ENCODE measurements around the gene CES4A.
"Not testable (repeated sequence)": the region's sequence is repeated elsewhere in the genome, so short reads cannot be mapped to it uniquely, and the experiment has no call there.

CES4A gene

DNA sequence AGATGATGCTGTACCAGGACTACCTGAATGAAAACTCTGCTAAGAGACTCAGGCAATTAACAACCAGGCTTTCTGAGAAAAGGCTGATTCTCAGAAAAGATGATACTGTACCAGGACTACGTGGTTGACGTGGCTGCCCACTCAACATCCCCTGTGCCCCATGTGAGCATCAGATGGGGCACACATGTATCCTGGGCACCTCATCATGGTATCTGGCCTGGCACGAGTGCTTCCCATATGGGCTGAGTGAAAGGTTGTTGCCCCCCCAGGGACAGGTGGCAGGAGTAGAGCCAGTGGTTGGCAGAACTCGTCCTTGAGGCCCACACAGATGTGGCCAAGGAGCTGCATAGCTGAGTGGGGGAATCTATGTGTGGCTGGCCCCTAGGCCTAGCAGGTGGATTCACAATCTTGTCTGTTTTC, 3.5 kb upstream of the CES4A start:
- no peak for DNase-seq (ENCODE audit: low spot score)

DNA sequence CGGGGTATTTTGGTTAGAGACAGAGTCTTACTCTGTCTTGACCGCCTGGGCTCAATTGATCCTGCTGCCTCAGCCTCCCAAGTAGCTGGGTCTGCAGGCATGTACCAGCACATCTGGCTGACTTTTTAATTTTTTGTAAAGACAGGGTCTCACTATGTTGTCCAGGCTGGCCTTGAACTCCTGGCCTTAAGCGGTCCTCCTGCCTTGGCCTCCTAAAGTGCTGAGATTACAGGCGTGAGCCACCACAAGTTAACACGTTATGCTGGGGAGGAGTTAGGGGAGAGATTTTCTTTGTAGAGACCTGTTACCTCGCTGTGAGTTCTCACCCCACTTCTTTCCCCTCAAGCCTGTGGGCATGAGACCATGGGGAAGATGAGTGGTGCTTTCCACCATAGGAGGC, 1.8 kb upstream of the CES4A start:
- DNase-seq (ENCODE audit: low spot score): no peak

DNA sequence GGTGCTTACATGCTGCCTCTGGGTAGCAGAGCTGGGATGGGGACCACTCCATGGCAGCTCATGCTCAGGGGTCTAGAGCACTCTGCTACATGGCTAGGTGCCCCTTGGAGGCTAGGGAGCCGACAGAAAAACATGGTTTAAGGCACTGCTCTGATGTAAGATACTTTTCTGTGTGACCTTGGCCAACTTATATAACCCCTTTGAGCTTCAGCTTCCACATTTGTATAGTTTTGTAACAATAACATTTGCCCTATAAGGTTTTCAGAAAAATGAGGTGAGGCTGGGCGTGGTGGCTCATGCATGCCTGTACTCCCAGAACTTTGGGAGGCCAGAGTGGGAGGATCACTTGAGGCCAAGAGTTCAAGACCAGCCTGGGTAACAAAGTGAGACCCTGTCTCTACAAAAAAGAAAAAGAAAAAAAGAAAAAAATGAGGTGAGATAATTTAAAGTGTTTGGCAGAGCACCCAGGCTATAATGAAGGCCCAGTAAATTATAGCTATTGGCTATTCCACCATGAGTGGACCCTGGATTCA, 3.2 kb downstream of the CES4A start:
- DNase-seq (ENCODE audit: low spot score): no peak

DNA sequence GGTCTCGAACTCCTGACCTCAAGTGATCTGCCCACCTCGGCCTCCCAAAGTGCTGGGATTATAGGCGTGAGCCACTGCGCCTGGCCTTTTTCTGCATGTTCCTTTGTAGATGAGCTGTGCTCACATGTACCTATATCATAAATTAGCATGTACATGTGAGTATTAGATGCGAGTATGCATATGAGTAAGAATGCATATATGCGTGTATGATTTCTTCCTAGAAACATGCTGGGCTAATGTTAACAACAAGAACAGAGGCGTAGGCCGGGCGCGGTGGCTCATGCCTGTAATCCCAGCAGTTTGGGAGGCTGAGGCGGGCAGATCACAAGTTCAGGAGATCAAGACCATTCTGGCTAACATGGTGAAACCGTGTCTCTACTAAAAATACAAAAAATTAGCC, 5.2 kb downstream of the CES4A start:
- DNase-seq (ENCODE audit: low spot score): not testable (repeated sequence)

DNA sequence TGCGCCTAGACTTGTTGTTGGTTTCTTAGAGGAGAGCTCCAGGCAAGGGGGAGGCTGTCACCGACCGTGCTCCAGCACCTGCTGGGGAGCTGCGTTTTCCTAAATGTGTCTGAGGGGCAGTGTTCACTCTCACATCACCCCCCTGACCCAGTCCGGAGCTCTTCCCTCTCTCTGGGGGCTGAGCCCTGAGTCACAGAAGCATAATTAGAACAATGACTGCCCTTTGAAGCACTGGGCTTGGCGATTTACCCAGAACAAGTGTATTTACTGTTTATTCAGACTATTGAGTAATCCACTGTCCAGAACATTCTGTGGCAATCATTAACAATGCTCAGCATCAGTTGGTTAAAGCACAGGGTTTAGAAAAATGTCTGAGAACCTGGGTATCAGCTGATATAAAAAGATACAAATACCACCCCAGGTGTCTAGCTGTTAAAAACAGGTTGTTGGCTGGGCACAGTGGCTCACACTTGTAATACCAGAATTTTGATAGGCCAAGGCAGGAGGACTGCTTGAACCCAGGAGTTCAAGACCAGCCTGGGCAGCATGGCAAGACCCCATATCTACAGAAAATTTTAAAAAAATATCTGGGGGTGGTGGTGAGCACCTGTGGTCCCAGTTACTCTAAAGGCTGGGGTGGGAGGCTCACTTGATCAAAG, 8.1 kb downstream of the CES4A start:
- no peak for DNase-seq (ENCODE audit: low spot score)

DNA sequence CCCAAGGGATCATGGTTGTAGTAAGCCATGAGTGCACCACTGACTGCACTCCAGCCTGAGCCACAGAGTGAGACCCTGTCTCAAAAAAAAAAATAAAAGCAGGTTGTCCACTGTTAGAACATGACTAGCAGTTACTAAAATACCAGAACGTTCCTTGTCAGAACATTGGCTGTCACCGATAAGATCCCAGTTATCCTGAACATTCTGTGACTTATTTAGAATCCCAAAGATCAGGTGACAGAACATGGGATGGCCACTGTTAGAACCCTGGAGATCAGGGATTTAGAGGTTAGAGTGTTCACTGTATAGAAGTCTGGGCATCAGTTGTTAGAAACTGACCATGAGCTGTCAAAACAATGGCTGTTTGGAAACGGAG, 8.6 kb downstream of the CES4A start:
- no peak for DNase-seq (ENCODE audit: low spot score)

DNA sequence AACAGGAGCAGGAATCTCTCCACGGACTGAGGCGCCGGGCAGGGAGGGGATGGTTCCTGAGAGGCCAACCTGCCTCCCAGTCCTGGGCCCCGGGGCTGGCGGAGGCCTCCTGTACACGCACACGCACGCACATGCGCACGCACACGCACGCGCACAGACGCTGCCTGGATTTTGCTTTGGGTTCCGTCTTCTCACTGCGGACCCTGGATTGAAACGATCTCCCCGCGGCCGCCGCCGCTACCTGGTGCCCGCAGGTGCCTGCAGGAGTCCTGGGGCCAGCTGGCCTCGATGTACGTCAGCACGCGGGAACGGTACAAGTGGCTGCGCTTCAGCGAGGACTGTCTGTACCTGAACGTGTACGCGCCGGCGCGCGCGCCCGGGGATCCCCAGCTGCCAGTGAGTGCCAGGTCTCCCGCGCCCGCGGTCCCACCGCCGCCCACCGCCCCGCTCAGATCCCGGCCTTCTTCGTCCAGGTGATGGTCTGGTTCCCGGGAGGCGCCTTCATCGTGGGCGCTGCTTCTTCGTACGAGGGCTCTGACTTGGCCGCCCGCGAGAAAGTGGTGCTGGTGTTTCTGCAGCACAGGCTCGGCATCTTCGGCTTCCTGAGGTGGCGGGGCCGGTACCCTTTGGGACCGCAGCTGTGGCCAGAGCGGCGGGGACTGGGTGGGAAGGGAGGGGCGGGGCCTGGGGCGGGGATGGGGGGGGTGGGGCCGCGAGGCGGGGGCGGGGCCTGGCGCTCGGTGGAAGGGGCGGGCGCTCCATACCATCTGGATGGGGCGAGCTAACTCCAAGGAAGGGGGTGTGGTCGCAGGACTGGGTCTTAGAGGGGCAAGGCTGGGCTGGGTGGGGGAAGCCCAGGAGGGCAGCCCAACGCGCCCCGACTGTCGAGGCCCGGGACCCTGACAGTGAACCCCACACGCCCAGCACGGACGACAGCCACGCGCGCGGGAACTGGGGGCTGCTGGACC, 12.3 kb downstream of the CES4A start:
- DNase-seq (ENCODE audit: low spot score): peak; percentile 53

DNA sequence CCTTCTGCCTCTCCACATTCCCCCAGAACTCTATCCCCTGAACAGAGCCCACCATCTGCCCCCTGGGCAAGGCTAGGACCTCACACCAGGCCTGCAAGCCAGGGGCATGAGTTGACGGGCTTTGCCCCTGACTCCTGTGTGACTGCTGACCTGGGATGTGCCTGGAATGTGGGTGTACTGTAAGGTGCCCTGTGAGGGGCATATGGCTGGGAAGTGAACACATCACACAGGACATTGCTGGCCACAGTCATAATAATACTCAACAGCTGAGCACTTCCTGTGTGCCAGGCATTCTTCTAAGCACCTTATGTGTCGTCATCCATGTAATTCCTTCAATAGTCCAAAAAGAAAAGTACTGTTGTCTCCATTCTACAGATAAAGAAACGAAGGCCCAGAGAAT, 13.3 kb downstream of the CES4A start:
- no peak for DNase-seq (ENCODE audit: low spot score)

DNA sequence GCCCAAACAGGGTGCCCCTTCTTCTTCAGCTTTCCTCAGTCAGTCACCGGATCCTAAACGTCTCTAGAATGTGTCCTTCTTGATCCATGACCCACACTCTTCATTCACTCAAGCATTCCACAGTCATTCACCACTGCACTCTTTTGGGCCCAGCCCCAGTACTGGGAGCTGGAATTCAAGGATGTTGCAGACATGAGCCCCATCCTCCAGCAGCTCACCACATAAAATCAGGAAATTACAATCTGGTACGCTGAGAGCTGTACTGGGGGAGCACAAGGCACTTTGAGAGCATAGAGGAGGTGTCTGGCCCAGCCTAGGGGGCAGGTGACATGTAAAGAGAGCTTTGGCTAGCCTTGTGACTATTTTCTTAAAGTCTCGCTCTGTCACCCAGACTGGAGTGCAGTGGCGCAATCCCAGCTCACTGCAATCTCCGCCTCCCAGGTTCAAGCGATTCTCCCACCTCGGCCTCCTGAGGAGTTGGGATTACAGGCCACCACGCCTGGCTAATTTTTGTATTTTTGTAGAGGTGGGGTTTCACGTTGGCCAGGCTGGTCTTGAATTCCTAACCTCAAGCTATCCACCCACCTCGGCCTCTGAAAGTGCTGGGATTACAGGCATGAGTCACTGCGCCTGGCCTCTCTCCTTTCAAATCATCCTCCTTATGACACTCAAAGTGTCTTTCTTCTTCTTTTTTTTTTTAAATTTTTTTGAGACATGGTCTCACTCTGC, 18.7 kb downstream of the CES4A start:
- DNase-seq (ENCODE audit: low spot score): no peak

DNA sequence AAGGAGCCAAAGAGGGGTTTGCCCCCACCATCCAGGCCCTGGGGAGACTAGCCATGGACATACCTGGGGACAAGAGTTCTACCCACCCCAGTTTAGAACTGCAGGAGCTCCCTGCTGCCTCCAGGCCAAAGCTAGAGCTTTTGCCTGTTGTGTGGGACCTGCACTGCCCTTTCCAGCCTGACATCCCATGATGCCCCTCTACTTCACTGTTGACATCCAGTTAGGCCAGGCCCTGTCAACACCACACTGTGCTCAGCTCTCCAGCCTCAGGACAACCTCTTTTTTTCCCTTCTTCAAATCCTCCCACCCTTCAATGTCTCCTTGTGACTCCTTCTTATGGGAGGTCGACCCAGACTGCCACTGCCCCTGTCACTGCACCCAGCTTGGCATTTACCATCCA, 20.8 kb downstream of the CES4A start:
- no peak for DNase-seq (ENCODE audit: low spot score)

DNA sequence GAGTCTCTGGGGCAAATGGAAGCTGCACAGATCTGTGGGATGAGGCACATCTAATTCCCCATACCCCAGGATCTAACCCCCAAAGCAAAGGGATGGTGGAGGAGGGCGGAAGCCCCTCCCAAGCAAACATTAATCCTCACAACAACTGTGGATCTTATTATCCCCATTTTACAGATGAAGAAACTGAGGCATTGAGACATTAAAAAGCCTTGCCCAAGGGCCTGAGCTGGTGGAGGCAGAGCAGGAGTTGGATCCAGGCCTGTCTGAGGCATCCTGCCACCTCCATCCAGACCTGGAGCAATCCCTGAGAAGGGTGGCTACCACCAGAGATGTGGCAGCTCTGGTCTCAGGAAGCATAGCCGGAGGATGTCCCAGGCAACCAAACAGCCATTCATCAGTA, 22.9 kb downstream of the CES4A start:
- DNase-seq (ENCODE audit: low spot score): no peak

DNA sequence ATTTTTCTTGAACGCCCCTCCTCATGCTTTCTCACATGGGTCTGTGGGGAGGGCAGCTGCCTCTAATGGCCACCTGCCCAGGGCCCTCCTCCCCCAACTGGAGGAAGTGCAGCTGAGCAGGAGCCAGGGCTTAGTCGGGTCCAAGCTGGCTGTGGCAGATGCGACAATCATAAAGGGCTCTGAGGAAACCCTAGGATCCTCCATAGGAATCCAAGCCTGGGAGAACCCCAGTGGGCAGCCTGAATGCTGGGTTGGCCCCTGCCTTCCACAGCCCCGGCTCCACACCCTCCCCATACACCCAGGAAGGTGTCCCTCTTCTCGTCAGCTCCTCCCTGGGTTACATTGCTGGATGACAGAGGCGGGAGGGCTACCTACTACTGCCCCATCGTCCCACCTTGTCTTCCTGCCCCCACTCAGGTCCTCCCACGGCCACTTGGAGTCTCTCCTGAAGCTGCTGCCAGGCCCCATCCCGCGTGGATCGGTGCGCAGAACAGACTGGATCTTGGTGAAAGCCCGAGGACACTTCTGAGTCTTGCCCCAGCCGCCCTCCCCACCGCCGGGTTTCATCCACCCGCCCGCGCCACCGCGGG, 24.9 kb downstream of the CES4A start:
- DNase-seq (ENCODE audit: low spot score): peak; percentile 43

DNA sequence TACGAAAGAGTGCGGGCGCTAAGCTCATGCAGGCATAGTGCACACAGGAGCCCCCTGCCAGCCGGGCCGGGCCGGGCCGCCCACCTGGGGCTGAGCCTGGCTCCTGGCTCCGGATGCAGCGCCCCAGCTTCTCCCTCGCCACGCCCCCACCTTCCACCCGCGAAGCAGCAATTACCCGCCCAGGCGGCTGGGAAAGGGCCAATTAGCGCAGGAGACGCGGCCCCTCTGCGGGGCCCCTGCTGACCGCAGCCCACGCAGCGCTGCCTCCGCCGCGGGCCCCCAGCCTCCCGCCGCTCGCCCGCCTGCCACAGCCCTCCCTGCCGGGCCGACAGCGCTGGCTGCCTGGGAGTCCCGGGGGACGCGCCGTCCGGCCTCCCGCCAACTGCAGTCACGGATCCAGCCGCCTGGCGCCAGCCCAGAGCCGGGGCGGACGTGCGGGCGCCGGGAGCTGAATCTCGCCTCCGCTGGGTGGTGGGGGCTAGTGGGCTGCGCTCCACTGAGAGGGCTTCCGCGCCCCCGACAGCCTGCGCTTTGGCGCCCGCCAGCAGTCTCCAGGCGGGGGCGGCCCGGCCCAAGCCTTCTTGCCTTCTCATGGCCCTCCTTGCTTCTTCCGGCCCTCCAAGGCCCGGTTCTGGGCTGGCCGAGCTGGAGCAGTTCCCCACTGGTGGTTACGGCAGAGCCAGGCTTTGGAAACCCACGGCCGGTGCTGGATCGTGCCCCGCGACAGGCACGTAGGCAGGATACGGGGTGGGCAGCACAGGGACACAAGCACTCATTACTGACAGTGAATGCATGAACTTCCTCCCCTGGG, 25.6 kb downstream of the CES4A start:
- peak; percentile 68 for DNase-seq (ENCODE audit: low spot score)

DNA sequence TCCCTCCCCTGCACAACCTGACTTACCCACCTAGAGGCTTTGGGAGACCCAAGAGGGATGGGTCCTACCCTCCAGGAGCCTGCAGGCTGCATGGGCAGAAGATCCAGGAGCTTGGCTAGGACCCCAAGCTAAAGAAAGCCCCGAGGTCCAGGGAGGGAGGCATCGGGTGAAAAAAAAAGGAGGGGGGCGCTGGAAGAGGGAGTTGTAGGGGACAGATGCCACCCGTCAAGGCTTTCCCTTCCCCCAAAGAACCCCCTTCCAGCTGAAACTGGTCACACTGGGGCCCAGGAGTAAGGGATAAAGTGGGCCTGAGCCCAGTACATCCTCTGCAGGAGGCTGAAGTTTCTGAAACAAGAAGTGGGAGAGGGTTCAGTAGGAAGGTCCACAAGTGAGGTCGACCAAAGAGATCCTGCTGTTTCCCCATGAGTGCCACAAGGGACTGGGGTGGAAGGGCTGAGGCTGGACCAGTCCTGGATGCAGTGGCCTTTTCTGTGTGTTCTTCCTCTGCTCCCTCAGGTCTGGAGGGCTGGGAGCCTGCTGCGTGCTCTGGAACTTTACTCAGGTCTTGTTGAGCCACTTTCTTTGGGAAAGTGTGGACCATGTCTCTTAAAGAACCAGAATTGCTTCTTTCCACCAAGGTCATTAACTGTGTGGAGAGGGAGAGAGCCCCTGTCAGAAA, 26.4 kb downstream of the CES4A start:
- no peak for DNase-seq (ENCODE audit: low spot score)

DNA sequence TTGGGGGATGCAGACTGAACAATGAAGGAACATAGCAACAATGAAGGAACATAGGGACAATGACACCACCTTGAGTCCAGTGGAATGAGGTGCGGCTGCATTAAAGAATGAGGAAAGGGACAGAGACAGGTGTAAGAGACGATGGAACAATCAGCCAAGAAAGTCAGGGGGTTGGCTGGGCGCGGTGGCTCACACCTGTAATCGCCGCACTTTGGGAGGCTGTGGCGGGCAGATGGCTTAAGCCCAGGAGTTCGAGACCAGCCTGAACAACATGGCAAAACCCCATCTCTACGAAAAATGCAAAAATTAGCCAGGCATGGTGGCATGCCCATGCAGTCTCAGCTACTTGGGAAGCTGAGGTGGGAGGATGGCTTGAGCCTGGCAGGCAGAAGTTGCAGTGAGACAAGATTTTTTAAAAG, 26.9 kb downstream of the CES4A start:
- DNase-seq (ENCODE audit: low spot score): no peak

DNA sequence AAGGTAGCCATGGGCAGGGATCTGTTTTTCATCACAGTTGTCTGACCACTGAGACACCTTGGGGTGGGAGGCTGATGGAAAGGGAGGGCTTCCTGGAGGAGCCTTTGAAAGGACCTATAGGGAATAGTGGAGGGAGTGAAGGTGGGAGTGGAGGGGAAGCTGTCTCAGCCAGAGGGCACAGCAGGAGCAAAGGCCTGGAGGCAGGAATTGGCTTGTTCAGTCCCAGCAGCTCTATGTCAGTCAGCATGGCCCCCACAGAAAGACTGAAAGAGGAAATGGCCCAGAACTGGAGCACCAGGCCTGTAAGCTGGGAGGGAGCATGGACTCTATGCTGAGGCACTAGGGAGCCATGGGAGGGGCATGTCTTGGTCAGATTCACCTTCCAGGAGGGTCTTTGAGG, 27.8 kb downstream of the CES4A start:
- DNase-seq (ENCODE audit: low spot score): no peak

DNA sequence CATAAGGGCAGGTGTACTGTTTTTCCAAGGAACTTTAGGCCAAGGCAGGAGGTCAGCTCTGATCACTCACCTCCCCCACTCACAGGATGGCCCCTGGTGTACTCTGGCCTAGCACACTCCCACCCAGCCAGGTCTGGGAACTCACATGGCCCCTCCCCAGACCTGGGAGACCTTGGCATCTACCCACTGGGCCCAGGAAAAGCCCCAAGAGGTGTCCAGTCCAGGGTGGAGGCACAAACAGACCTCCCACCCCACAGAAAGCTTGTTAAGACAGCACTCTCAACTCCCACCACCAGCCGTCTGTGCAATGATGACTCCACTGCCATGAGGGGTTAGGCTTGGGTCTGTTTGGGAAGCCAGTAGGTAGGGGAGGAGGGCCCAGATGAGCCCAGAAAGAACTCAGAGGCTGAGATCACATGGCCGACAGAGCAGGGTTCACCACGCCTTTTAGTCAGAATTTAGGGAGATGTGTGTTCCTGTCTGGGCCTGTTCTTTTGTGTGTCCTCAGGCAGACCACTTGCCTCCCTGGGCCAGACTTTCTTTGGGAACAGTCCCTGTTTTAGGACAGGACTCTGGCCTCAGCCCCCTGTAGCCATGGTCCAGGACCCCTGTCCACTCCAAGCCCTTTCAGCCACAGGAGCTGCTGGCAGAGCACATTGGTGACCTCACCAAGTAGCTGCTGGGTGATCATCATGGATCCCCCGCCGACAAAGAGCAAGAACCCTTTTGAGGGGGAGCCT, 28.5 kb downstream of the CES4A start:
- DNase-seq (ENCODE audit: low spot score): no peak

DNA sequence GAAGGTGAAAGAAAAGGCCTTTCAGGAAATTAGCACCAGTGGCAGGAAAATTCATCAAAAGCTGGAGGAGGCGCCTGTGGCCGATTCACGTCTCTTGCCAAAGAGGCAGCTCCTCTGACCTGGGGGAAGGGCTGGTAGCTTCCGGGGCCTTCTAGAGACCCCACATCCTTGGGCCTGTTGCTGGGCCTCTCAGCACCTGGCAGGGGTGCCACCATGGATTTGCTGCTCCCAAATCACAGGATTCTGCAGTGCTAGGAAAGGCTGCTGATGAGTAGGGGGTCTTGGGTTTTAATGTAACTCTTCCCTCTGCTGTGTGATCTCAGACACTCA, 29.0 kb downstream of the CES4A start:
- no peak for DNase-seq (ENCODE audit: low spot score)

DNA sequence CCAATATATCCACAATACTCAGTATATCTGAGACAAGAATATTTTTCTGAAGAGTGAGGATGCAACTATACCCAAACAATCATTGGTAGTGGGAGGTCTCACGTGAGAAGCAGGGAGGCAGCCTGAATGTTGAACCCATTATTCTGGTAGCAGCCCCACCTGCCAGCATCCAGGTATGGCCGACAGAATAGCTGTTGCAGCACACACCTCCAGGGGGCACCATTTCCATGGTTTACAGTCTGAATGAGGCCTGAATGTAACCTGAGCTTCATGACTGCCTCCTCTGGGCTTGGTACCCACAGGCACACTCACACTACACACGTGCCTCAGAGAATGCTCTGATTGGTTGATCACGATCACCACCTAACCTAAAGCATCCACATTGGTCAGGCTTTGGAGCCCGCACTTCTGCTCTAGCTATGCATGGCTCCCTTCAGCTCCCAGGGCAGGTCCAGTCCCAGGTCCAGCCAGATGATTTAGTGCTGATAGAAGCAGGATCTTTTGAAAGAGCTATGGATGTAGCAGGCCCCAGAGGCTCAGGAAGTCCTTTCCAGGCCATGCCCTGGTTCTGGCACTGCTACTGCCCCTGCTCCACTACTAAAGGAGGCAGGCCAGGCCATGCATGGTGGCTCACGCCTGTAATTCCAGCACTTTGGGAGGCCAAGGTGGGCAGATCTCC, 29.6 kb downstream of the CES4A start:
- peak; percentile 98 for DNase-seq (ENCODE audit: low spot score)
